ENCODE data around the gene HEATR9.

Gene HEATR9

GRCh38 chr17:35846055-35846809 is 22.5 kb downstream of the HEATR9 start:
- H3K4me1 ChIP-seq (ENCODE audit: low read length) = no peaks in the 10 kb centered on the region
- H2AFZ ChIP-seq (ENCODE audit: low read depth, low read length) = no peak overlapping the region
- no peak overlapping the region for H3K4me3 ChIP-seq (ENCODE audit: low read length)
- H3K9me3 ChIP-seq (ENCODE audit: insufficient read depth, low read length) = no peaks in the 10 kb centered on the region
- no peak for TF ChIP-seq EZH2phosphoT487 (IDR thresholded peaks at IDR 0.05; ENCODE audit: low read depth)
- no peak for TF ChIP-seq CTCF (IDR thresholded peaks at IDR 0.05; ENCODE audit: low read depth, low read length)
- no peaks in the 10 kb centered on the region for H3K27me3 ChIP-seq (ENCODE audit: low read depth, low read length)
- H3K9ac ChIP-seq (ENCODE audit: low read length) = no peak overlapping the region
- peaks cover 48% of the 10 kb centered on the region for H3K36me3 ChIP-seq (replicated peaks; ENCODE audit: low read depth, low read length)
- no peak overlapping the region for H3K27ac ChIP-seq (ENCODE audit: low read length)
- no peaks in the 10 kb centered on the region for H3K79me2 ChIP-seq (ENCODE audit: low read length)
- H4K20me1 ChIP-seq (ENCODE audit: insufficient read depth, low read length) = no peaks in the 10 kb centered on the region
- no peak overlapping the region for H3K4me2 ChIP-seq (ENCODE audit: low read length)

GRCh38 chr17:35844547-35844946 is 24.1 kb downstream of the HEATR9 start:
- no peaks in the 10 kb centered on the region for H4K20me1 ChIP-seq (ENCODE audit: insufficient read depth, low read length)
- no peaks in the 10 kb centered on the region for H3K9me3 ChIP-seq (ENCODE audit: insufficient read depth, low read length)
- no peak overlapping the region for H3K27ac ChIP-seq (ENCODE audit: low read length)
- H3K4me2 ChIP-seq (ENCODE audit: low read length) = no peak overlapping the region
- no peak for TF ChIP-seq EZH2phosphoT487 (IDR thresholded peaks at IDR 0.05; ENCODE audit: low read depth)
- TF ChIP-seq CTCF (IDR thresholded peaks at IDR 0.05; ENCODE audit: low read depth, low read length) = no peak
- H3K79me2 ChIP-seq (ENCODE audit: low read length) = no peaks in the 10 kb centered on the region
- H3K27me3 ChIP-seq (ENCODE audit: low read depth, low read length) = no peaks in the 10 kb centered on the region
- no peak overlapping the region for H3K9ac ChIP-seq (ENCODE audit: low read length)
- no peaks in the 10 kb centered on the region for H3K4me1 ChIP-seq (ENCODE audit: low read length)
- H3K36me3 ChIP-seq (replicated peaks; ENCODE audit: low read depth, low read length) = peaks cover 53% of the 10 kb centered on the region
- H3K4me3 ChIP-seq (ENCODE audit: low read length) = no peak overlapping the region
- no peak overlapping the region for H2AFZ ChIP-seq (ENCODE audit: low read depth, low read length)

GRCh38 chr17:35843698-35844097 is 25.0 kb downstream of the HEATR9 start:
- Histone ChIP-seq H3K4me1 (ENCODE audit: low read length) (no peaks in the 10 kb centered on the region), H3K9ac (ENCODE audit: low read length) (no peak overlapping the region), H3K79me2 (ENCODE audit: low read length) (no peaks in the 10 kb centered on the region), H3K4me3 (ENCODE audit: low read length) (no peak overlapping the region), H4K20me1 (ENCODE audit: insufficient read depth, low read length) (no peaks in the 10 kb centered on the region), H3K4me2 (ENCODE audit: low read length) (no peak overlapping the region), H3K36me3 (replicated peaks; ENCODE audit: low read depth, low read length) (peaks cover 57% of the 10 kb centered on the region), H2AFZ (ENCODE audit: low read depth, low read length) (no peak overlapping the region), H3K27ac (ENCODE audit: low read length) (no peak overlapping the region), H3K9me3 (ENCODE audit: insufficient read depth, low read length) (no peaks in the 10 kb centered on the region), H3K27me3 (ENCODE audit: low read depth, low read length) (no peaks in the 10 kb centered on the region)
- TF ChIP-seq EZH2phosphoT487 (IDR thresholded peaks at IDR 0.05; ENCODE audit: low read depth) = no peak
- TF ChIP-seq CTCF (IDR thresholded peaks at IDR 0.05; ENCODE audit: low read depth, low read length) = no peak

GRCh38 chr17:35842239-35842638 is 26.5 kb downstream of the HEATR9 start:
- no peaks in the 10 kb centered on the region for H3K79me2 ChIP-seq (ENCODE audit: low read length)
- no peaks in the 10 kb centered on the region for H3K27me3 ChIP-seq (ENCODE audit: low read depth, low read length)
- H3K27ac ChIP-seq (ENCODE audit: low read length) = no peak overlapping the region
- no peak overlapping the region for H3K4me3 ChIP-seq (ENCODE audit: low read length)
- H3K4me2 ChIP-seq (ENCODE audit: low read length) = no peak overlapping the region
- TF ChIP-seq CTCF (IDR thresholded peaks at IDR 0.05; ENCODE audit: low read depth, low read length) = no peak
- no peak for TF ChIP-seq EZH2phosphoT487 (IDR thresholded peaks at IDR 0.05; ENCODE audit: low read depth)
- peaks cover 64% of the 10 kb centered on the region for H3K36me3 ChIP-seq (replicated peaks; ENCODE audit: low read depth, low read length)
- H3K9ac ChIP-seq (ENCODE audit: low read length) = no peak overlapping the region
- H2AFZ ChIP-seq (ENCODE audit: low read depth, low read length) = no peak overlapping the region
- no peaks in the 10 kb centered on the region for H3K4me1 ChIP-seq (ENCODE audit: low read length)
- H3K9me3 ChIP-seq (ENCODE audit: insufficient read depth, low read length) = no peaks in the 10 kb centered on the region
- H4K20me1 ChIP-seq (ENCODE audit: insufficient read depth, low read length) = no peaks in the 10 kb centered on the region
